ENCODE data around the gene RALGPS2.

DNA sequence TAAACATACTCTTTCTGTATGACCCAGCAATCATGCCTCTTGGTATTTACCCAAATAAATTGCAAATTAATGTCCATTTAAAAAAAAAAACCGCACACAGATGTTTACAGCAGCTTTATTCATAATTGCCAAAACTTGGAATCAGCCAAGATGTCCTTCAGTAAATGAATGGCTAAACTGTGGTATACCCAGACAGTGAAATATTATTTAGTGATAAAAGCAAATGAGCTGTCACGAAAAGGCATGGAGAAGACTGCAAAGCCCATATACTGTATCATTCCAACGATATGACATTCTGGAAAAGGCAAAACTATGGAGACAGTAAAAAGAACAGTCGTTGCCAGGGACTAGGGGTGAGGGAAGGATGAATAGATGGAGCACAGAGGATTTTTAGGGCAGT lies 223.6 kb downstream of the RALGPS2 start:
- TF ChIP-seq CREB1 (CRISPR knock-in tag; IDR thresholded peaks at IDR 0.05) = no peak
- TF ChIP-seq, protein P1, sequence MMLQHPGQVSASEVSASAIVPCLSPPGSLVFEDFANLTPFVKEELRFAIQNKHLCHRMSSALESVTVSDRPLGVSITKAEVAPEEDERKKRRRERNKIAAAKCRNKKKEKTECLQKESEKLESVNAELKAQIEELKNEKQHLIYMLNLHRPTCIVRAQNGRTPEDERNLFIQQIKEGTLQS (CRISPR knock-in tag; conservative IDR thresholded peaks at IDR 0.05) = no peak
- no peak for TF ChIP-seq FOXJ3 (CRISPR knock-in tag; IDR thresholded peaks at IDR 0.05; ENCODE audit: borderline replicate concordance)
- TF ChIP-seq, protein P2, sequence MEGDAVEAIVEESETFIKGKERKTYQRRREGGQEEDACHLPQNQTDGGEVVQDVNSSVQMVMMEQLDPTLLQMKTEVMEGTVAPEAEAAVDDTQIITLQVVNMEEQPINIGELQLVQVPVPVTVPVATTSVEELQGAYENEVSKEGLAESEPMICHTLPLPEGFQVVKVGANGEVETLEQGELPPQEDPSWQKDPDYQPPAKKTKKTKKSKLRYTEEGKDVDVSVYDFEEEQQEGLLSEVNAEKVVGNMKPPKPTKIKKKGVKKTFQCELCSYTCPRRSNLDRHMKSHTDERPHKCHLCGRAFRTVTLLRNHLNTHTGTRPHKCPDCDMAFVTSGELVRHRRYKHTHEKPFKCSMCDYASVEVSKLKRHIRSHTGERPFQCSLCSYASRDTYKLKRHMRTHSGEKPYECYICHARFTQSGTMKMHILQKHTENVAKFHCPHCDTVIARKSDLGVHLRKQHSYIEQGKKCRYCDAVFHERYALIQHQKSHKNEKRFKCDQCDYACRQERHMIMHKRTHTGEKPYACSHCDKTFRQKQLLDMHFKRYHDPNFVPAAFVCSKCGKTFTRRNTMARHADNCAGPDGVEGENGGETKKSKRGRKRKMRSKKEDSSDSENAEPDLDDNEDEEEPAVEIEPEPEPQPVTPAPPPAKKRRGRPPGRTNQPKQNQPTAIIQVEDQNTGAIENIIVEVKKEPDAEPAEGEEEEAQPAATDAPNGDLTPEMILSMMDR (IDR thresholded peaks at IDR 0.05) = no peak
- TF ChIP-seq, protein P3, sequence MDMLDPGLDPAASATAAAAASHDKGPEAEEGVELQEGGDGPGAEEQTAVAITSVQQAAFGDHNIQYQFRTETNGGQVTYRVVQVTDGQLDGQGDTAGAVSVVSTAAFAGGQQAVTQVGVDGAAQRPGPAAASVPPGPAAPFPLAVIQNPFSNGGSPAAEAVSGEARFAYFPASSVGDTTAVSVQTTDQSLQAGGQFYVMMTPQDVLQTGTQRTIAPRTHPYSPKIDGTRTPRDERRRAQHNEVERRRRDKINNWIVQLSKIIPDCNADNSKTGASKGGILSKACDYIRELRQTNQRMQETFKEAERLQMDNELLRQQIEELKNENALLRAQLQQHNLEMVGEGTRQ (CRISPR knock-in tag; IDR thresholded peaks at IDR 0.05) = no peak
- no peak for TF ChIP-seq ATF1 (CRISPR knock-in tag; IDR thresholded peaks at IDR 0.05)
- no peak for TF ChIP-seq SP1 (CRISPR knock-in tag; conservative IDR thresholded peaks at IDR 0.05)
- no peak for TF ChIP-seq IRF2 (CRISPR knock-in tag; IDR thresholded peaks at IDR 0.05; ENCODE audit: borderline replicate concordance, low read depth)

All from WTC11 (cell line).